ENCODE results near the gene ADAMTS12.

Gene ADAMTS12

DNA sequence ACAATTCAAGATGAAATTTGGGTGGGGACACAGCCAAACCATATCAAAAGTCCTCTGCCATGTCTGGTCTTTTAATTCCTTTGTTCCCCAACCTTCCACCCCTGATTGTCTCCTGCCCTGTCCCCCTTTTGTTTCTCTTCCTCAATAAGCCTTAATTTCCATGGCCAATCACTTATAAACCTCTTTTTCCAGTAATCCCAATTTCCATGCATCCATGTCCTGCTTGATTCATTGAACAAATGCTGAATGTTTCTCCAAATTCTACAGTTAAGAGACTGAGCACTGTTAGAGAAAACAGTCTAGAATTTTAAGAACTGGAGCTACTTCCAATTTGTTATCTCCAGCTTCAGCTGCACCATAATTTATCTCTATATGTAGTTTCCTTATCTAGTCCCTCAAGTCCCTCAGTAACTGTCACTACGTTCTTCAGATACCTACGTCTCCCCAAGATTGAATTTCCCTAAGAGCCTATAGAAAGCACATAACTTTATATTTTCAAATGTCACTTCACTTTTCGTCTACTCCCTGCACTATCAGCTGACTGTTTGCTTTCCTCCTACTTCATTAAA is 416.8 kb downstream of the ADAMTS12 start:
- DNase-seq (ENCODE audit: low spot score): no peak
- TF ChIP-seq CTCF (IDR thresholded peaks at IDR 0.05; ENCODE audit: borderline replicate concordance, control extremely low read depth, extremely low read depth, insufficient read depth, missing control alignments): no peak
- in situ Hi-C loops (cut with MboI; ENCODE audit: low sequenced_read_pairs, unreplicated experiment): no loop called here

DNA sequence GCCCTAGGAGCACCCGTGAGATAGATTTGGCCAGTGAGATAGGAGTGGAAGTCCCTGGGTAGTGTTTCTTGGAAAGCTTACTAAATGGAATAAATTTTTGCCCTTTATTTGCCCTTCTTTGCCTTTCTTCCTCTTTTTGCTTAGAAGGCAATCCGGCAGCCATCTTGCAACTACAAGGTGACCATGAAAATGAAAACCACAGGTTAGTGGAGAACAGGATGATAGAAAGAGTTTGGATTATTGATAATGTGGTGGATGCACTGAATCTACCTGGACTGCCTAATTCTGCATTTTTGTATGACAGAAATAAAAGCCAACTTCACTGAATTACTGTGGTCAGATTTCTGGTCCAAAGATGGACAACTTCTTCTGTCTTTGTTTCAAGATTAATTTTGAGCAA is 417.8 kb downstream of the ADAMTS12 start:
- no peak for DNase-seq (ENCODE audit: low spot score)
- no peak for TF ChIP-seq CTCF (IDR thresholded peaks at IDR 0.05; ENCODE audit: borderline replicate concordance, control extremely low read depth, extremely low read depth, insufficient read depth, missing control alignments)
- in situ Hi-C loops (cut with MboI; ENCODE audit: low sequenced_read_pairs, unreplicated experiment): no loop called here

All from GM13976 (cell line).